ENCODE data around the gene PLEKHA6.

Gene PLEKHA6

GRCh38 chr1:204283711-204284651 is 75.7 kb downstream of the PLEKHA6 start:
- TF ChIP-seq EZH2phosphoT487 (IDR thresholded peaks at IDR 0.05; ENCODE audit: low read length) (no peak), EZH2 (optimal IDR thresholded peaks at IDR 0.05; ENCODE audit: low read depth, low read length) (no peak), CTCF (IDR thresholded peaks at IDR 0.05; ENCODE audit: low read length) (no peak)
- Histone ChIP-seq H3K4me2 (ENCODE audit: low read depth, low read length) (no peak overlapping the region), H3F3A (ENCODE audit: insufficient read depth, low read length) (peaks cover 20% of the 10 kb centered on the region), H3K79me2 (ENCODE audit: low read length) (no peaks in the 10 kb centered on the region), H3K9ac (ENCODE audit: low read length) (no peak overlapping the region), H3K27me3 (replicated peaks; ENCODE audit: insufficient read depth, low read length) (no peaks in the 10 kb centered on the region), H2AFZ (ENCODE audit: low read length) (no peak overlapping the region), H3K9me2 (replicated peaks; ENCODE audit: insufficient read depth, low read length) (no peaks in the 10 kb centered on the region), H3K4me3 (ENCODE audit: low read length) (no peak overlapping the region), H3K27ac (ENCODE audit: low read length) (no peak overlapping the region), H3K4me1 (ENCODE audit: low read length) (peaks cover 23% of the 10 kb centered on the region), H3K9me3 (replicated peaks; ENCODE audit: insufficient read depth, low read length) (no peaks in the 10 kb centered on the region), H3K36me3 (replicated peaks; ENCODE audit: insufficient read depth, low read length) (no peaks in the 10 kb centered on the region), H4K20me1 (ENCODE audit: insufficient read depth, low read length) (no peaks in the 10 kb centered on the region)
- DNase-seq, result no peak

GRCh38 chr1:204282761-204283221 is 76.9 kb downstream of the PLEKHA6 start:
- Histone ChIP-seq H3F3A (ENCODE audit: insufficient read depth, low read length) (peaks cover 18% of the 10 kb centered on the region), H3K9me3 (replicated peaks; ENCODE audit: insufficient read depth, low read length) (no peaks in the 10 kb centered on the region), H4K20me1 (ENCODE audit: insufficient read depth, low read length) (no peaks in the 10 kb centered on the region), H3K4me2 (ENCODE audit: low read depth, low read length) (no peak overlapping the region), H3K9me2 (replicated peaks; ENCODE audit: insufficient read depth, low read length) (no peaks in the 10 kb centered on the region), H3K79me2 (ENCODE audit: low read length) (no peaks in the 10 kb centered on the region), H3K27me3 (replicated peaks; ENCODE audit: insufficient read depth, low read length) (no peaks in the 10 kb centered on the region), H3K4me3 (ENCODE audit: low read length) (no peak overlapping the region), H3K4me1 (ENCODE audit: low read length) (peaks cover 21% of the 10 kb centered on the region), H3K27ac (ENCODE audit: low read length) (no peak overlapping the region), H2AFZ (ENCODE audit: low read length) (no peak overlapping the region), H3K9ac (ENCODE audit: low read length) (no peak overlapping the region), H3K36me3 (replicated peaks; ENCODE audit: insufficient read depth, low read length) (no peaks in the 10 kb centered on the region)
- TF ChIP-seq CTCF (IDR thresholded peaks at IDR 0.05; ENCODE audit: low read length) (no peak), EZH2 (optimal IDR thresholded peaks at IDR 0.05; ENCODE audit: low read depth, low read length) (no peak), EZH2phosphoT487 (IDR thresholded peaks at IDR 0.05; ENCODE audit: low read length) (no peak)
- no peak for DNase-seq

- H3K27me3 ChIP-seq (replicated peaks; ENCODE audit: insufficient read depth, low read length), result no peaks in the 10 kb centered on the region
- no peak overlapping the region for H2AFZ ChIP-seq (ENCODE audit: low read length)
- TF ChIP-seq EZH2 (optimal IDR thresholded peaks at IDR 0.05; ENCODE audit: low read depth, low read length), result no peak
- no peak for TF ChIP-seq CTCF (IDR thresholded peaks at IDR 0.05; ENCODE audit: low read length)
- TF ChIP-seq EZH2phosphoT487 (IDR thresholded peaks at IDR 0.05; ENCODE audit: low read length), result no peak
- no peaks in the 10 kb centered on the region for H3K9me2 ChIP-seq (replicated peaks; ENCODE audit: insufficient read depth, low read length)
- H3K79me2 ChIP-seq (ENCODE audit: low read length), result no peaks in the 10 kb centered on the region
- no peak for DNase-seq
- no peaks in the 10 kb centered on the region for H3K36me3 ChIP-seq (replicated peaks; ENCODE audit: insufficient read depth, low read length)
- H3K4me3 ChIP-seq (ENCODE audit: low read length), result no peak overlapping the region
- H3F3A ChIP-seq (ENCODE audit: insufficient read depth, low read length), result no peaks in the 10 kb centered on the region
- H4K20me1 ChIP-seq (ENCODE audit: insufficient read depth, low read length), result no peaks in the 10 kb centered on the region
- no peak overlapping the region for H3K27ac ChIP-seq (ENCODE audit: low read length)
- H3K9me3 ChIP-seq (replicated peaks; ENCODE audit: insufficient read depth, low read length), result no peaks in the 10 kb centered on the region
- no peak overlapping the region for H3K9ac ChIP-seq (ENCODE audit: low read length)
- H3K4me1 ChIP-seq (ENCODE audit: low read length), result no peaks in the 10 kb centered on the region
- no peak overlapping the region for H3K4me2 ChIP-seq (ENCODE audit: low read depth, low read length)
Observed at GRCh38 chr1:204280099-204280961, 79.4 kb downstream of the PLEKHA6 start.

Measured in MM.1S (cell line).